GM23338 (cell line): ENCODE data around the gene KCNMA1. TPM values are rescaled to one million over a fixed set of nuclear protein-coding genes. Genes with fewer than 3 reads are reported as not detected.

Source experiments
- ATAC-seq: fragments of 200-7000 bp; cut with Tn5 transposase; 3 replicates; pipeline ENCODE4 v1.9.1; 2020
- DNase-seq: peaks from one replicate; pipeline ENCODE4 v3.0.0-alpha.2; 2015; ENCODE audit warnings: low spot score
- H2AFZ ChIP-seq: fragments of 200-600 bp; sonication (generic); 2 replicates; pipeline ENCODE4 v1.8.0; 2016; ENCODE audit warnings: antibody characterized with exemption, mild to moderate bottlenecking, moderate library complexity
- H3F3A ChIP-seq: fragments of 200-600 bp; sonication (generic); replicated peaks from 2 replicates; pipeline ENCODE4 v1.8.0; 2017; ENCODE audit warnings: antibody characterized with exemption, mixed run types, low read depth
- H3K27ac ChIP-seq: fragments of 200-600 bp; sonication (generic); 2 replicates; pipeline ENCODE4 v1.6.1; 2016; ENCODE audit warnings: low read depth
- H3K27me3 ChIP-seq: fragments of 200-600 bp; sonication (generic); 2 replicates; pipeline ENCODE4 v1.8.0; 2016; ENCODE audit warnings: mild to moderate bottlenecking, mixed run types, moderate library complexity; ENCODE audit not compliant: insufficient read depth
- H3K36me3 ChIP-seq: fragments of 200-600 bp; sonication (generic); 2 replicates; pipeline ENCODE4 v1.8.0; 2016; ENCODE audit warnings: mild to moderate bottlenecking; ENCODE audit not compliant: insufficient read depth
- H3K4me1 ChIP-seq: fragments of 200-600 bp; sonication (generic); 2 replicates; pipeline ENCODE4 v1.8.0; 2016; ENCODE audit warnings: mild to moderate bottlenecking, moderate library complexity; ENCODE audit not compliant: insufficient read depth
- H3K4me2 ChIP-seq: fragments of 200-600 bp; sonication (generic); 2 replicates; pipeline ENCODE4 v1.7.1; 2017; ENCODE audit warnings: mixed run types
- H3K4me3 ChIP-seq: fragments of 200-600 bp; sonication (generic); 2 replicates; pipeline ENCODE4 v1.6.1; 2016; ENCODE audit warnings: mixed run types
- H3K79me2 ChIP-seq: fragments of 200-600 bp; sonication (generic); replicated peaks from 2 replicates; pipeline ENCODE4 v1.8.0; 2017; ENCODE audit warnings: mild to moderate bottlenecking; ENCODE audit not compliant: insufficient read depth
- H3K9me2 ChIP-seq: fragments of 200-600 bp; sonication (generic); 2 replicates; pipeline ENCODE4 v1.8.0; 2017; ENCODE audit not compliant: insufficient read depth
- H4K20me1 ChIP-seq: fragments of 200-600 bp; sonication (generic); replicated peaks from 2 replicates; pipeline ENCODE4 v1.8.0; 2017; ENCODE audit warnings: mild to moderate bottlenecking; ENCODE audit not compliant: insufficient read depth
- H3K27ac Mint-ChIP-seq: 2 replicates; pipeline ENCODE4 v1.8.0; 2020; ENCODE audit warnings: inconsistent platforms, mild to moderate bottlenecking, moderate library complexity, mixed read lengths
- H3K27me3 Mint-ChIP-seq: 3 replicates; pipeline ENCODE4 v1.8.0; 2022; ENCODE audit warnings: low read depth, mild to moderate bottlenecking, moderate library complexity, mixed read lengths, inconsistent platforms; ENCODE audit not compliant: insufficient read depth, poor library complexity
- H3K36me3 Mint-ChIP-seq: 3 replicates; pipeline ENCODE4 v1.8.0; 2021; ENCODE audit warnings: low read depth, mild to moderate bottlenecking, inconsistent platforms, moderate library complexity, mixed read lengths
- H3K4me1 Mint-ChIP-seq: 3 replicates; pipeline ENCODE4 v1.8.0; 2020; ENCODE audit warnings: mild to moderate bottlenecking, inconsistent platforms, mixed read lengths
- H3K4me3 Mint-ChIP-seq: 3 replicates; pipeline ENCODE4 v1.8.0; 2021; ENCODE audit warnings: moderate library complexity, mild to moderate bottlenecking, inconsistent platforms, mixed read lengths
- H3K9me3 Mint-ChIP-seq: 3 replicates; pipeline ENCODE4 v1.8.0; 2020; ENCODE audit warnings: moderate library complexity, mild to moderate bottlenecking, inconsistent platforms, mixed read lengths
- CREB1 ChIP-seq: fragments of 250-450 bp; sonication (Bioruptor Pico); IDR thresholded peaks from 2 replicates; pipeline ENCODE4 v1.5.0; 2020; ENCODE audit warnings: low read depth, mild to moderate bottlenecking, moderate library complexity
- EZH2phosphoT487 ChIP-seq: fragments of 200-600 bp; sonication (generic); IDR thresholded peaks from one replicate; pipeline ENCODE4 v1.8.1; 2018; ENCODE audit warnings: antibody characterized with exemption; ENCODE audit not compliant: unreplicated experiment
- JUNB ChIP-seq: IDR thresholded peaks from one replicate; pipeline ENCODE4 v1.6.1; 2016; ENCODE audit warnings: antibody characterized with exemption; ENCODE audit not compliant: unreplicated experiment
- NANOG ChIP-seq: IDR thresholded peaks from 2 replicates; pipeline ENCODE4 v1.6.1; 2016; ENCODE audit warnings: antibody characterized with exemption, borderline replicate concordance
- POLR2AphosphoS5 ChIP-seq: IDR thresholded peaks from 2 replicates; pipeline ENCODE4 v1.6.1; 2016; ENCODE audit warnings: antibody characterized with exemption, low read depth
- STAT1 ChIP-seq: IDR thresholded peaks from one replicate; pipeline ENCODE4 v1.6.1; 2016; ENCODE audit warnings: antibody characterized with exemption; ENCODE audit not compliant: unreplicated experiment
- ZNF114 ChIP-seq: fragments of 250-450 bp; sonication (Bioruptor Pico); IDR thresholded peaks from 2 replicates; pipeline ENCODE4 v1.5.0; 2020; ENCODE audit warnings: mild to moderate bottlenecking, moderate library complexity
- ZNF331 ChIP-seq: fragments of 250-450 bp; sonication (Bioruptor Pico); IDR thresholded peaks from 2 replicates; pipeline ENCODE4 v1.5.0; 2020; ENCODE audit warnings: low read depth, mild to moderate bottlenecking, moderate library complexity
- polyA plus RNA-seq: library from polyadenylated mRNA; unstranded; fragments of >200 nt; fragmentation: Nextera tagmentation; extraction: Ambion mirVana; gene quantifications from 2 replicates; pipeline ENCODE4 v1.2.1, GENCODE V29; 2016
- total RNA-seq: library from RNA; depleted of rRNA; stranded (reverse); fragments of >200 nt; shearing (Covaris generic); gene quantifications from 2 replicates; pipeline ENCODE4 v1.2.3, GENCODE V29; 2014
- TF ChIP-seq, protein P1 (sequence below), 2 experiments: fragments of 200-600 bp in 1 of 2; sonication (generic) in 1 of 2; conservative IDR thresholded peaks; 2 replicates each; pipeline versions ENCODE4 v1.5.1 to v1.6.1; 2016 to 2017; ENCODE audit warnings: antibody characterized with exemption in 2 of 2, low read depth in 2 of 2, mild to moderate bottlenecking in 2 of 2, moderate library complexity in 1 of 2
- TF ChIP-seq, protein P2 (sequence below): IDR thresholded peaks from 2 replicates; pipeline ENCODE4 v1.6.1; 2016; ENCODE audit warnings: antibody characterized with exemption
- TF ChIP-seq, protein P3 (sequence below): IDR thresholded peaks from one replicate; pipeline ENCODE4 v1.6.1; 2018; ENCODE audit warnings: antibody characterized with exemption; ENCODE audit not compliant: unreplicated experiment

Gene KCNMA1
- total and polyA plus RNA-seq, 2 experiments from 2014 or later: 8.2 to 9.0 TPM

DNA sequence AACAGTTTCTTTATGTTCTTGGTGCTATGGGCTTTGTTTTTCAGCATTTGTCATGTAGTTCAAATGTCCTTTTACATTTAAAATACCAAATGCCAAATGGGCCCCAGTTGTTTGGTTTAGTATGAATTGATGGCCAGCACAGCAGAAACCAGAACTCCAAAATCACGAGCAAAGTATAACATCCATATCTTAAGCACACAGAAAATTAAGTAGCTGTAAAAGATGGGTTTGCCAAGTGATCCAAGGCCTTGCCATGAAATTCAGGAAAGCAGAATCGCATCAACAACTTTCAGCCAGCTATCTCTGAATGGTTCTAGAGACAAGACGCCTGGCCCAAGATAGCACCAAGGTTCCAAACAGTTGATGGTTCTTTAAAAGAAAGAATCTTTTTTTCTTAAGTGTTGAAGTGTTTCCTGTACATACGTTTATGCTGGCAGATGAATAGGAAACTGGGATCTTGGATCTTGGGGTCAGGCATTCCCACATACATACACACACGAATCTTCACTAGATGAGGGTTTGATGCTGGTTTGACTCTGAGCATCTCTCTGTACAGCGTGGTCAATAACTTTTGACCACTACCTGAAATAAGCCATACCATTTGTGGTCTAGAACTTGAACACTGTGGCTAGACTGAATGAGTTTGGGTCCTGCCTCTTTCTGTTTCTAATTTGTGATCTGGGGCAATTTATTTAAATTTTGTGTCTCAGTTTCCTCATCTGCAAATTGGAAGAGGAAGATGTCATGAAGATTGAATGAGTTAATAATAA, 711.8 kb downstream of the KCNMA1 start (continued):
- TF ChIP-seq, protein P1, sequence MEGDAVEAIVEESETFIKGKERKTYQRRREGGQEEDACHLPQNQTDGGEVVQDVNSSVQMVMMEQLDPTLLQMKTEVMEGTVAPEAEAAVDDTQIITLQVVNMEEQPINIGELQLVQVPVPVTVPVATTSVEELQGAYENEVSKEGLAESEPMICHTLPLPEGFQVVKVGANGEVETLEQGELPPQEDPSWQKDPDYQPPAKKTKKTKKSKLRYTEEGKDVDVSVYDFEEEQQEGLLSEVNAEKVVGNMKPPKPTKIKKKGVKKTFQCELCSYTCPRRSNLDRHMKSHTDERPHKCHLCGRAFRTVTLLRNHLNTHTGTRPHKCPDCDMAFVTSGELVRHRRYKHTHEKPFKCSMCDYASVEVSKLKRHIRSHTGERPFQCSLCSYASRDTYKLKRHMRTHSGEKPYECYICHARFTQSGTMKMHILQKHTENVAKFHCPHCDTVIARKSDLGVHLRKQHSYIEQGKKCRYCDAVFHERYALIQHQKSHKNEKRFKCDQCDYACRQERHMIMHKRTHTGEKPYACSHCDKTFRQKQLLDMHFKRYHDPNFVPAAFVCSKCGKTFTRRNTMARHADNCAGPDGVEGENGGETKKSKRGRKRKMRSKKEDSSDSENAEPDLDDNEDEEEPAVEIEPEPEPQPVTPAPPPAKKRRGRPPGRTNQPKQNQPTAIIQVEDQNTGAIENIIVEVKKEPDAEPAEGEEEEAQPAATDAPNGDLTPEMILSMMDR (conservative IDR thresholded peaks at IDR 0.05; ENCODE audit: low read depth in 2 of 2): no peak
- no peak for TF ChIP-seq ZNF114 (CRISPR knock-in tag)
- TF ChIP-seq ZNF331: no peak
- no peak for TF ChIP-seq POLR2AphosphoS5
- no peak for TF ChIP-seq EZH2phosphoT487
- no peak for TF ChIP-seq STAT1
- TF ChIP-seq NANOG: no peak

DNA sequence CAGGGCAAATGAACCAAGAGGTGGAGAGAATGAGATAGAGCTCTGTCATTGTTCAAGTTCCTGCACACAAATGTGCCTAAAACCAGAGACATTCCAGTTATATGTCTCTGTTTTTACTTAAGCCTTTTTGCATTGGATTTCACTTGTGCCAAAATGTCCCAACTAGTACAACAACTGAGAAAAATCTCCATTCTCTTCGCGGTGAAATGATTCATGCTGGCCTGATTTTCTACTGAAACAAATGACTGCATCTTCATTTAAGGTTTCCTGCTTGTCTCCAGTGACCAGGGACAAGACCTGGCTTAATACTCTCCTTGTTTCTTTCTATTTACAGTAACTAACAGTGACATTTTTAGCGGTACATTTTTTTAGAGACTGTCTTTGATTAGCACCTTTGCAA, 714.9 kb downstream of the KCNMA1 start:
- peaks cover 19% of the 10 kb centered on the region for H3K4me1 Mint-ChIP-seq
- no peaks in the 10 kb centered on the region for H3K9me3 Mint-ChIP-seq
- H3K27ac ChIP-seq: no peak overlapping the region
- no peak overlapping the region for H2AFZ ChIP-seq
- ATAC-seq (no peak), DNase-seq (no peak)
- no peaks in the 10 kb centered on the region for H3K36me3 ChIP-seq
- no peak overlapping the region for H3K4me2 ChIP-seq
- no peaks in the 10 kb centered on the region for H3K9me2 ChIP-seq
- H3K4me3 Mint-ChIP-seq: no peak overlapping the region
- H3K36me3 Mint-ChIP-seq: no peaks in the 10 kb centered on the region
- H3K27ac Mint-ChIP-seq: no peak overlapping the region
- H3K4me1 ChIP-seq: peaks cover 6% of the 10 kb centered on the region; the same call in 1 of the 2 replicates
- H3K27me3 Mint-ChIP-seq: peaks cover 4% of the 10 kb centered on the region
- no peak overlapping the region for H3K4me3 ChIP-seq
- H3K27me3 ChIP-seq: no peaks in the 10 kb centered on the region
- H4K20me1 ChIP-seq: no peaks in the 10 kb centered on the region
- no peaks in the 10 kb centered on the region for H3K79me2 ChIP-seq
- H3F3A ChIP-seq: no peaks in the 10 kb centered on the region
- TF ChIP-seq, protein P2, sequence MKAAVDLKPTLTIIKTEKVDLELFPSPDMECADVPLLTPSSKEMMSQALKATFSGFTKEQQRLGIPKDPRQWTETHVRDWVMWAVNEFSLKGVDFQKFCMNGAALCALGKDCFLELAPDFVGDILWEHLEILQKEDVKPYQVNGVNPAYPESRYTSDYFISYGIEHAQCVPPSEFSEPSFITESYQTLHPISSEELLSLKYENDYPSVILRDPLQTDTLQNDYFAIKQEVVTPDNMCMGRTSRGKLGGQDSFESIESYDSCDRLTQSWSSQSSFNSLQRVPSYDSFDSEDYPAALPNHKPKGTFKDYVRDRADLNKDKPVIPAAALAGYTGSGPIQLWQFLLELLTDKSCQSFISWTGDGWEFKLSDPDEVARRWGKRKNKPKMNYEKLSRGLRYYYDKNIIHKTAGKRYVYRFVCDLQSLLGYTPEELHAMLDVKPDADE: no peak
- TF ChIP-seq NANOG: no peak
- no peak for TF ChIP-seq JUNB
- no peak for TF ChIP-seq CREB1 (CRISPR knock-in tag)
- TF ChIP-seq STAT1: no peak
- TF ChIP-seq ZNF114 (CRISPR knock-in tag): no peak
- TF ChIP-seq, protein P1 (conservative IDR thresholded peaks at IDR 0.05; ENCODE audit: low read depth in 2 of 2): no peak
- no peak for TF ChIP-seq POLR2AphosphoS5
- TF ChIP-seq ZNF331: no peak
- TF ChIP-seq, protein P3, sequence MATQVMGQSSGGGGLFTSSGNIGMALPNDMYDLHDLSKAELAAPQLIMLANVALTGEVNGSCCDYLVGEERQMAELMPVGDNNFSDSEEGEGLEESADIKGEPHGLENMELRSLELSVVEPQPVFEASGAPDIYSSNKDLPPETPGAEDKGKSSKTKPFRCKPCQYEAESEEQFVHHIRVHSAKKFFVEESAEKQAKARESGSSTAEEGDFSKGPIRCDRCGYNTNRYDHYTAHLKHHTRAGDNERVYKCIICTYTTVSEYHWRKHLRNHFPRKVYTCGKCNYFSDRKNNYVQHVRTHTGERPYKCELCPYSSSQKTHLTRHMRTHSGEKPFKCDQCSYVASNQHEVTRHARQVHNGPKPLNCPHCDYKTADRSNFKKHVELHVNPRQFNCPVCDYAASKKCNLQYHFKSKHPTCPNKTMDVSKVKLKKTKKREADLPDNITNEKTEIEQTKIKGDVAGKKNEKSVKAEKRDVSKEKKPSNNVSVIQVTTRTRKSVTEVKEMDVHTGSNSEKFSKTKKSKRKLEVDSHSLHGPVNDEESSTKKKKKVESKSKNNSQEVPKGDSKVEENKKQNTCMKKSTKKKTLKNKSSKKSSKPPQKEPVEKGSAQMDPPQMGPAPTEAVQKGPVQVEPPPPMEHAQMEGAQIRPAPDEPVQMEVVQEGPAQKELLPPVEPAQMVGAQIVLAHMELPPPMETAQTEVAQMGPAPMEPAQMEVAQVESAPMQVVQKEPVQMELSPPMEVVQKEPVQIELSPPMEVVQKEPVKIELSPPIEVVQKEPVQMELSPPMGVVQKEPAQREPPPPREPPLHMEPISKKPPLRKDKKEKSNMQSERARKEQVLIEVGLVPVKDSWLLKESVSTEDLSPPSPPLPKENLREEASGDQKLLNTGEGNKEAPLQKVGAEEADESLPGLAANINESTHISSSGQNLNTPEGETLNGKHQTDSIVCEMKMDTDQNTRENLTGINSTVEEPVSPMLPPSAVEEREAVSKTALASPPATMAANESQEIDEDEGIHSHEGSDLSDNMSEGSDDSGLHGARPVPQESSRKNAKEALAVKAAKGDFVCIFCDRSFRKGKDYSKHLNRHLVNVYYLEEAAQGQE: no peak
